WTC11 (cell line): ENCODE data around the gene DNAJB12.

ENCODE experiments used
- ATF6 ChIP-seq: sonication (generic); formaldehyde crosslinking; IDR thresholded peaks from 2 replicates; pipeline ENCODE4 v1.8.1; 2023; ENCODE audit warnings: mild to moderate bottlenecking, missing genetic modification reagents
- CREB1 ChIP-seq: sonication (generic); formaldehyde crosslinking; IDR thresholded peaks from 2 replicates; pipeline ENCODE4 v1.8.0; 2023; ENCODE audit warnings: mild to moderate bottlenecking, missing genetic modification reagents
- CREM ChIP-seq: sonication (generic); formaldehyde crosslinking; IDR thresholded peaks from 2 replicates; pipeline ENCODE4 v1.8.1; 2022; ENCODE audit warnings: mild to moderate bottlenecking, missing genetic modification reagents, moderate library complexity
- CTCF ChIP-seq: fragments of 200-600 bp; IDR thresholded peaks from 2 replicates; pipeline ENCODE4 v1.8.0; 2022; ENCODE audit warnings: antibody characterized with exemption
- ESRRA ChIP-seq: sonication (generic); formaldehyde crosslinking; IDR thresholded peaks from 2 replicates; pipeline ENCODE4 v1.8.1; 2022; ENCODE audit warnings: mild to moderate bottlenecking, missing genetic modification reagents, borderline replicate concordance
- HMGA2 ChIP-seq: fragments of 250-450 bp; sonication (Bioruptor Pico); IDR thresholded peaks from 2 replicates; pipeline ENCODE4 v1.4.0; 2021; ENCODE audit warnings: mild to moderate bottlenecking, moderate library complexity
- IRF2 ChIP-seq: sonication (generic); formaldehyde crosslinking; IDR thresholded peaks from 2 replicates; pipeline ENCODE4 v1.8.0; 2022; ENCODE audit warnings: low read depth, missing genetic modification reagents, borderline replicate concordance
- SP1 ChIP-seq: sonication (generic); formaldehyde crosslinking; conservative IDR thresholded peaks from 2 replicates; pipeline ENCODE4 v1.8.1; 2022; ENCODE audit warnings: missing genetic modification reagents
- TCF7 ChIP-seq: sonication (generic); formaldehyde crosslinking; IDR thresholded peaks from 2 replicates; pipeline ENCODE4 v1.8.0; 2022; ENCODE audit warnings: mild to moderate bottlenecking, low read depth, missing genetic modification reagents, moderate library complexity
- TEAD4 ChIP-seq: sonication (generic); formaldehyde crosslinking; IDR thresholded peaks from 2 replicates; pipeline ENCODE4 v1.8.0; 2022; ENCODE audit warnings: mild to moderate bottlenecking, missing genetic modification reagents
- TP53 ChIP-seq: sonication (generic); formaldehyde crosslinking; IDR thresholded peaks from 2 replicates; pipeline ENCODE4 v1.8.1; 2023; ENCODE audit warnings: mild to moderate bottlenecking, missing genetic modification reagents
- TF ChIP-seq, protein P1 (sequence below): sonication (generic); formaldehyde crosslinking; IDR thresholded peaks from 2 replicates; pipeline ENCODE4 v1.8.1; 2022; ENCODE audit warnings: mild to moderate bottlenecking, missing genetic modification reagents, moderate library complexity, borderline replicate concordance
- TF ChIP-seq, protein P2 (sequence below): sonication (generic); formaldehyde crosslinking; IDR thresholded peaks from 2 replicates; pipeline ENCODE4 v1.8.1; 2022; ENCODE audit warnings: low read depth, mild to moderate bottlenecking, moderate library complexity, missing genetic modification reagents, borderline replicate concordance
- TF ChIP-seq, protein P3 (sequence below): sonication (generic); formaldehyde crosslinking; IDR thresholded peaks from 2 replicates; pipeline ENCODE4 v1.8.0; 2022; ENCODE audit warnings: mild to moderate bottlenecking, missing genetic modification reagents

- TF ChIP-seq CREM (CRISPR knock-in tag) (no peak), CTCF (no peak), TP53 (CRISPR knock-in tag) (no peak), IRF2 (CRISPR knock-in tag) (no peak), ESRRA (no peak), ATF6 (no peak), HMGA2 (CRISPR knock-in tag) (no peak), SP1 (CRISPR knock-in tag) (no peak), TEAD4 (CRISPR knock-in tag) (no peak), CREB1 (no peak), TCF7 (CRISPR knock-in tag) (no peak)
- TF ChIP-seq, protein P1, sequence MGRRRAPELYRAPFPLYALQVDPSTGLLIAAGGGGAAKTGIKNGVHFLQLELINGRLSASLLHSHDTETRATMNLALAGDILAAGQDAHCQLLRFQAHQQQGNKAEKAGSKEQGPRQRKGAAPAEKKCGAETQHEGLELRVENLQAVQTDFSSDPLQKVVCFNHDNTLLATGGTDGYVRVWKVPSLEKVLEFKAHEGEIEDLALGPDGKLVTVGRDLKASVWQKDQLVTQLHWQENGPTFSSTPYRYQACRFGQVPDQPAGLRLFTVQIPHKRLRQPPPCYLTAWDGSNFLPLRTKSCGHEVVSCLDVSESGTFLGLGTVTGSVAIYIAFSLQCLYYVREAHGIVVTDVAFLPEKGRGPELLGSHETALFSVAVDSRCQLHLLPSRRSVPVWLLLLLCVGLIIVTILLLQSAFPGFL (CRISPR knock-in tag) = no peak
- TF ChIP-seq, protein P2, sequence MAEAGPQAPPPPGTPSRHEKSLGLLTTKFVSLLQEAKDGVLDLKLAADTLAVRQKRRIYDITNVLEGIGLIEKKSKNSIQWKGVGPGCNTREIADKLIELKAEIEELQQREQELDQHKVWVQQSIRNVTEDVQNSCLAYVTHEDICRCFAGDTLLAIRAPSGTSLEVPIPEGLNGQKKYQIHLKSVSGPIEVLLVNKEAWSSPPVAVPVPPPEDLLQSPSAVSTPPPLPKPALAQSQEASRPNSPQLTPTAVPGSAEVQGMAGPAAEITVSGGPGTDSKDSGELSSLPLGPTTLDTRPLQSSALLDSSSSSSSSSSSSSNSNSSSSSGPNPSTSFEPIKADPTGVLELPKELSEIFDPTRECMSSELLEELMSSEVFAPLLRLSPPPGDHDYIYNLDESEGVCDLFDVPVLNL (CRISPR knock-in tag) = no peak
- TF ChIP-seq, protein P3, sequence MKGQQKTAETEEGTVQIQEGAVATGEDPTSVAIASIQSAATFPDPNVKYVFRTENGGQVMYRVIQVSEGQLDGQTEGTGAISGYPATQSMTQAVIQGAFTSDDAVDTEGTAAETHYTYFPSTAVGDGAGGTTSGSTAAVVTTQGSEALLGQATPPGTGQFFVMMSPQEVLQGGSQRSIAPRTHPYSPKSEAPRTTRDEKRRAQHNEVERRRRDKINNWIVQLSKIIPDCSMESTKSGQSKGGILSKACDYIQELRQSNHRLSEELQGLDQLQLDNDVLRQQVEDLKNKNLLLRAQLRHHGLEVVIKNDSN = no peak
These were observed 2.3 kb upstream of the DNAJB12 start for GRCh38 chr10:72356987-72357386.
